Skin of body (tissue), 2 donors: Measurements from ENCODE around the gene NDUFB10. TPM values are rescaled to one million over a fixed set of nuclear protein-coding genes. Genes with fewer than 3 reads are reported as not detected.

Experiments
- DNase-seq: peaks from one replicate; lab custom pipeline; 2025; lab: John Stamatoyannopoulos, UW
- total RNA-seq: library from RNA; depleted of rRNA; stranded (reverse); fragments of >200 nt; gene quantifications from one replicate; pipeline ENCODE4 v1.2.3, GENCODE V29; 2014

The NDUFB10 gene
- total RNA-seq, 1 donor from 2014 or later = 72.4 TPM

DNA sequence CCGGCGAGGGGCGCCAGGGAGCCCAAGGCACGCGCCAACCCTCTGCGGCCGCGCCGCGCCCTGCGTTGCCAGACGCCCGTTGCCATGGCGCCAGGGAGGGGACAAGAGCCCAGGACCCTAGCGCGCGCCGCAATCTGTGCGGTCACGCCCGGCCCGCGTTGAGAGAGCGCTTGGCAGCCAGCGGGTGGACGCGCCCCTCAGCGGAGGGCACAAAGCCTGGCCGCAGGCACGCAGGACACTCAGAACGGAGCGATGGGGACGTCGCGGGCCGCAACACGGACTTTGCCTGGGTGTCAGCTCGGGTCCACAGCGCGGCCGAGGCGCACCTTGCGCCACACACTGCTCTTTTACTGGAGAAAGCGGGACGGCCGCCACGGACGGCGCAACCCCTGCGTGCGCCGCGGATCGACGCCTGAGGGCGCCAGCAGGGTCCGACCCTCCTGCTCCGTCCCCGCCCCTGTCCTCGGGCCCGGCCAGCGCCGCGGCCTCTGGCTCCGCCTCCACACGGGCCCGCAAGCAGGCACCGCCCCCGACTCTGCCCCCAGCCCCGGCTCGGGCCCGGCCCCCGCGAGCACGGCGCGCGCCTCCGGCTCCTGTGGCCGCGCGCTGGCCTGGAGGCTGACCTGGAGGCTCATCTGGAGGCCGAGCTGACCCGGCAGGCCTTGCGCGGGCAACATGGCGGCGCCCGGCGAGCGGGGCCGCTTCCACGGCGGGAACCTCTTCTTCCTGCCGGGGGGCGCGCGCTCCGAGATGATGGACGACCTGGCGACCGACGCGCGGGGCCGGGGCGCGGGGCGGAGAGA is 24.4 kb downstream of the NDUFB10 start, which contains the start of gene GFER:
GFER (plus strand) TSS at position 650 of the 803 bp plus-strand sequence; CDS start at position 676, 26 bp downstream.
- DNase-seq = peak; percentile 86

- DNase-seq = no peak
These were observed 25.2 kb downstream of the NDUFB10 start for GRCh38 chr16:1984347-1985225.

DNA sequence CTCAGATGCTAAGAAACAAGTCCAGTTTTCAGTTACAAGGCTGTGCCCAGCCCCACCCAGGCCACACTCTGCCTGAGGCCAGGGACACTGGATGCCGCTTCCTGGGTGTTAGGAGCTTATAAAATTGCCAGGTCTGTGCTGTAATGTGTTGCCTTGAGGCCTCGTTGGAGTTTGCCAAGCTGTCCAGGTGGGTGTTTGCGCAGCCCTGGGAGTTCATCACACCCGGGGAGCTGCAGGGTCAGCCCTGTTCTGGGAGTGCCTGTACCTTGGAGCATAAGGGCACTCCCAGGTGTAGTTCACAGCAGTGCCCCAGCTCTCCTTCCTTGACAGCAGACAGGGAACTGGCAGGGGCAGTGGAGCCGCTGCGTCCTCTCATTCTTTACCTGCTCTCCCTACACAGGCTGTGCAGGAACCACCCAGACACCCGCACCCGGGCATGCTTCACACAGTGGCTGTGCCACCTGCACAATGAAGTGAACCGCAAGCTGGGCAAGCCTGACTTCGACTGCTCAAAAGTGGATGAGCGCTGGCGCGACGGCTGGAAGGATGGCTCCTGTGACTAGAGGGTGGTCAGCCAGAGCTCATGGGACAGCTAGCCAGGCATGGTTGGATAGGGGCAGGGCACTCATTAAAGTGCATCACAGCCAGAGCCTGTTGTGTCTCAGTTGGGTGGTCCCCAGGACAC is 26.3 kb downstream of the NDUFB10 start:
- DNase-seq = no peak

GRCh38 chr16:1987198-1987597 is 27.9 kb downstream of the NDUFB10 start:
- no peak for DNase-seq

DNA sequence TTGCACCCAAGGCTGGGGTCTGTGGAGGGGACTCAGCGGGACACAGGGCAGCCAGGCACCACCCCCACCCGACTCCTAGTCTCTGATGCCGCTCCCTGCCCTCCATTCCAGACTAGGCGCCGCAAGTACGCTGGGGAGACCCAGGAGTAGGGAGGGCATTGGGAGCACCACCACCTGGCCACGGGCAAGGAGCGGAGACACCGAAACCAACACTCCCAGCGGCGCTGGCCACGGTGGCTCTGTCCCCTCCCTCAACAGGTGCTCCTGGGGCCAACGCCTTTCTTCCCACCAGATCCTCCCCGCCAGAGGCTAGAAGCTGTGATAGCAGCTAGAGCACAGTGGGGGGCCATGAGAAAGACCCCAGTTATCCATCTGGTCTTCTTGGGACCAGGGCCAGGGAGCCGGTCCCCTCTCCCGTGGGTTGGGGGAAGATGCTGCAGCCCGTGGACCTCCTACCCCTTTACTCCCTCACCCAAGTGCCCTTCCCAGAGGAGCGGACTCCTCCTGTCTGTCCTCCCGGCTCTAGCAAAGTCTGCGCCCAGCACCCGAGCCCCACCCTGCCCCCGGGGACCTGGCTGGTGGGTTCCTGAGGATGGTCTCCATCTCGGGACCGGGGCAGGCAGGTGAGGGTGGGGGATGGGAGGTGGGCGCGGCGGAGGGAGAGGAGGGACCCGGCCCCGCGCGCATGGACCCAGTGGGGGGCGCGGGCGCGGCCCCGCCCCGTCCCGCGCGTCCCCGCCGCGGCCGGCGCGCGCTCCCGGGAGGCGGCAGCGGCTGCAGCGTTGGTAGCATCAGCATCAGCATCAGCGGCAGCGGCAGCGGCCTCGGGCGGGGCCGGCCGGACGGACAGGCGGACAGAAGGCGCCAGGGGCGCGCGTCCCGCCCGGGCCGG is 30.1 kb downstream of the NDUFB10 start, which contains the start of gene SYNGR3:
SYNGR3 (plus strand) TSS at position 762 of the 892 bp plus-strand sequence. CDS start 133 bp downstream, outside the sequence.
- no peak for DNase-seq

DNA sequence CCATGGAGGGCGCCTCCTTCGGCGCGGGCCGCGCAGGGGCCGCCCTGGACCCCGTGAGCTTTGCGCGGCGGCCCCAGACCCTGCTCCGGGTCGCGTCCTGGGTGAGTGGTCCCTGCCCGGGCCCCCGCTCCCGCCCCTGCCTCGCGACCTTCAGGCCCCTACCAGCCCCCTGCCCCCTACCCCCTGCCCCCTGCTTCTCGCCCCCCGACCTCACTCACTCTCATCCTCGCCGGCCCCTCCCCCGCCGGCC is 30.7 kb downstream of the NDUFB10 start:
- DNase-seq = no peak

- DNase-seq = no peak
These were observed 31.2 kb downstream of the NDUFB10 start for GRCh38 chr16:1990351-1991134.

DNA sequence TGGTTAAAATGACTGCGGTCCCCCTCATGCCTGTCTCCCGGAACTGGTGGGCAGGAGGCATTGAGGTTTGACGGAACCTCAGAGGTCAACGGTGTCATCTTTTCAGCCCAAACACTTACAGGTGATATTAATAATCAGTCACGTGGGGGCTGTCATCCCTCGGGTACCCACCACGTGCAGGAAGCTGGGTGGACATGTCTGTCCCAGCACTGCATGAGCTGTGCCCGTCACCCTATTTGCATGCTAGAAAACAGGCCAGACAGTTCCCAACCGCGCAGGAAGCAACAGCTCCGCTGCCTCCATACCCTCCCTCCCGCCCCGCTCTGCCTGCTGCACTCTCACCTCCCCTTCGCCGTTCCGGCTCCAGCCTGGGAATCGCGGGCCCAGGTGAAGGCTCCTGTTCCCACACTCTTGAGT is 31.8 kb downstream of the NDUFB10 start:
- DNase-seq = no peak

- no peak for DNase-seq
These were observed 32.2 kb downstream of the NDUFB10 start for GRCh38 chr16:1991588-1991947.

- peak; percentile 78 for DNase-seq
These were observed 32.8 kb downstream of the NDUFB10 start for GRCh38 chr16:1991948-1992703.

DNA sequence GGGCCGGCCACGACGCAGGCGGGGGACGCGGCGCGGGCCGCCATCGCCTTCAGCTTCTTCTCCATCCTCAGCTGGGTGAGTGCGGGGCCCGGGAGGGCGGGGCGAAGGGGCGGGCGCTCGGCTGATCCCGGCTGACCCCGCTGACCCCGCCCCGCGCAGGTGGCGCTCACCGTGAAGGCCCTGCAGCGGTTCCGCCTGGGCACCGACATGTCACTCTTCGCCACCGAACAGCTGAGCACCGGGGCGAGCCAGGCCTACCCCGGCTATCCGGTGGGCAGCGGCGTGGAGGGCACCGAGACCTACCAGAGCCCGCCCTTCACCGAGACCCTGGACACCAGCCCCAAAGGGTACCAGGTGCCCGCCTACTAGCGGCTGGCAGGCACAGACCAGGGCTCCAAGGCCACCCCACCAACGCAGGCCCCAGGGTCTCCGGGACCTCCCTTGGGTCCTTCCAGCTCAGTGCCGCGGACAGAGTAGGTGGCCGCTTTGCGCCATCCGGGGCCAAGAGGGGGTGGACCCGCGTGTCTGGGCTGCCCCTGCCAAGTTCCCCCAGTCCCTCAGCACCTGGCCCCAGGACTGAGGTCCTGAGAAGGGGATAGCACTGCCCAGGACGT is 33.5 kb downstream of the NDUFB10 start:
- no peak for DNase-seq

GRCh38 chr16:1993731-1994131 is 34.4 kb downstream of the NDUFB10 start:
- no peak for DNase-seq

DNA sequence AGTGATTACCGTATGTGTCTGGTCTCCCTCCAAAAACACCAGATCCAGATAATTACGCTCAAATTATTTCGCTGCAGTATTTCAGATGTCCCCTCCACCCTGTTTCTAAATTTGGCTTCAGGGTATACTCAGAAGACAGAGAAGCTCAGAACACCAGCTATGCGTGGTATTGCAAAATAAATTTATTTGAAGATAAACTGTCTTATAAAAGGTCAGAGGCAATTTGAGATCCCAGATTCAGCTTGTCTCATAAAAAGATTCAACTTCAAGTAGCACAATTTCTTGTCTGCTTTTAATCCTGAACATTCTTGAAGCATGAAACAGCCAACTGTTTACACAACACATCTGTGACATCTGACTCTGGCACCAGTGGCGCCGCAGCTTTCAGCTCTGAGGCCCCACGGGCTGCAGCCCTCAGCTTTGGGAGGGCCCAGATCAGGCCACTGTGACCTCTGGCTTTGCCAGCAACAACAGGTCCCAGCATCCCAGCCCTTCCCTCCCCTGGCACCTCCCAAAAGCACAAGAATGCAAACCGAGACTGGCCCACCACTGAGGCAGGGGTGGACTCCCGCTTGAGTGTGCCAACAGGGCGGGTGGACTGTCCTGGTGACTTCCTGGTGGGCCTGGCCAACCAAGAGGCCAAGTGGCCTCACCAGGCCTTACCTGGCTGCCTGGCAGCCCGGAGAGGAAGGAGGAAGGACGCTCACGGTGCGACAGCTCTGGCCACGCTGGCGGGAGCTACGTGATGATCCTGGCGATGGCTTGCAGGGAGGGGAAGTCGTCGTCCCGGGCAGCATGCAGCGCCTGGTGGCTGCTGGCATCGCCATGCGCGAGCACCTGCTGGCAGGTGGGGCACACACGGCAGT is 38.4 kb downstream of the NDUFB10 start:
- DNase-seq = peak; percentile 39

DNA sequence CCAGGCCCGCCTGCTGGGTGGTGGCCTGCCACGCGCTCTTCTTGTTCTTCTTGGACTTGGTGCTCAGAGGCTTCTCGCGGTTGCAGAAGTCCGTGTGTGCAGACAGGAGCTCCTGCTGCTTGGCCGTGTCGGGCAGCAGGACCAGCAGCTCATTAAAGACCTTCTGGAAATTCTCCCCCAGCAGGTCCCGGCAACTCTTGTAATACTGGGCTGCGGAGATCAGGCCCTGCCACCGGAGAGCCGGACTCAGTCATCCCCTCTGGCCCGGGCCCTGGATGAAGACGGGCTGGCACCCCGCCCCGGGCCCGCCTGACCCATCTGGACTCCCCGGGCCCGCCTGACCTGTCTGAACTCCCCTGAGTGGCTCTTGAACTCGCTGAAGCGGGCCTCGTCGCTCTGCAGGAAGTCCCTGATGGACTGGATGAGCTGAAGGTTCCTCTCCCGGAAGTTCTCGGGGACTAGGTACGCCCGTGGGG is 39.1 kb downstream of the NDUFB10 start:
- no peak for DNase-seq

GRCh38 chr16:1998852-1999801 is 39.8 kb downstream of the NDUFB10 start:
- no peak for DNase-seq

DNA sequence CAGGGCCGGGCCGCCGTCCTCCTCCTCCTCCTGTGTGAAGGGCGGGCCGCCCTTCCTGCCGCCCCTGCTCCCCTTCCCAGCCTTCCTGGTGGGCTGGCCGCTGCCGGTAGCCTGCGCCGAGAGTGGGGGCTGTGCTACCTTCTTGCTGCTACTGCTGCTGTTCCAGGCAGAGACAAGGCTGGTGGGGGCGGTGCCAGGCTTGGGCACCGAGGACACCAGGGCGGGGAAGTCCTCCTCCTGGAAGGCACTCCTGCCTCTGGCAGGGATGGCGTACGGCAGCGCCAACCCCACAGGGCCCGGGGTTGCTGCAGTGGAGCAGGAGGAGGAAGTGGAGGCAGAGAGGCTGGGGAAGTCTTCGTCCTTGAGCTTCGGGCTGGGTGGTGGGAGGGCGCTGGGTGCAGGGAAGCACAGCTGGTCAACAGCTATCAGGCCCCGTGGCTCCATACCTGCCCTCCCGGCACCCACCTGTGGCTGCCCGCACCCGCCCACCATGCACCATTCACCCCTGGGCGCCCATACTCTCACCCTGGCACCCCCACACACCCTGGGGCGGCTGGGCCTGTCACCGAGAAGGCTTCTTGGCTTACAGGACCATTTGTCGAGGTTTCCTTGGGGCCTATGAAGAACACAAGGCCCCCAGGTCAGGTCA is 40.7 kb downstream of the NDUFB10 start:
- no peak for DNase-seq
